ENCODE data around the gene DHX58. TPM values are rescaled to one million over a fixed set of nuclear protein-coding genes. Genes with fewer than 3 reads are reported as not detected.

DHX58 gene
- total and polyA plus RNA-seq, 10 donors: 20.9 to 41.2 (median 25.8) TPM

DNA sequence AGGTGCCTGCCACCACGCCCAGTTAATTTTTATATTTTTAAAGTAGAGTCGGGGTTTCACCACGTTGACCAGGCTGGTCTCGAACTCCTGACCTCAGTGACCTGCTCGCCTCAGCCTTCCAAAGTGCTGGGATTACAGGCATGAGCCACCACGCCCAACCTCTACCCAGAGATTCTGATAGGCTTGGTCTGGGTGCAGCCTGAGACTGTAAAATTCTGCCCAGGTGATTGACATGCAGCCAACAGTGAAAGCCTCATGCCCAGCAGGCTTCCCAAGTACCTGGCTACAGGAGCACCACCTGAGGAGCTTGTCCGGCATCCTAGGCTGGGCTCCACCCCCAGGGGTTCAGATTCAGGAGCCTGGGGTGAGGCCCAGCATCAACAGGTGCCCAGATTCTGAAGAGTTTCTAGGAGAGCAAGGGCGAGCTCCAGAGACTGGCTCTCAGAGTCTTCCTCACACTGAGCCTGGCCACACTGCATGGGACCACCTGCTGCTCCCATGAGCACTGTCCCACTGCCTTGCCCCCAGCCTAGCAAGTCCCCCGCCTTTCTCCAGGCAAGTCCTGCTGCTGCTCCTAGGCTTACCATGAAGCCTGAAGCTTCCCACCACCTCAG is 30.9 kb downstream of the DHX58 start:
- Histone ChIP-seq H3K36me3 (no peaks in the 10 kb centered on the region), H3K4me3 (no peak overlapping the region), H3K9me3 (no peaks in the 10 kb centered on the region), H3K27ac (no peak overlapping the region), H3K4me1 (no peaks in the 10 kb centered on the region), H3K27me3 (replicated peaks in 1 of 7) (peaks cover 0 to 13% (median 0%) of the 10 kb centered on the region in 7 donors)
- TF ChIP-seq POLR2AphosphoS5 (IDR thresholded peaks at IDR 0.05) (no peak), POLR2A (IDR thresholded peaks at IDR 0.05) (no peak)
- TF ChIP-seq, protein P1, sequence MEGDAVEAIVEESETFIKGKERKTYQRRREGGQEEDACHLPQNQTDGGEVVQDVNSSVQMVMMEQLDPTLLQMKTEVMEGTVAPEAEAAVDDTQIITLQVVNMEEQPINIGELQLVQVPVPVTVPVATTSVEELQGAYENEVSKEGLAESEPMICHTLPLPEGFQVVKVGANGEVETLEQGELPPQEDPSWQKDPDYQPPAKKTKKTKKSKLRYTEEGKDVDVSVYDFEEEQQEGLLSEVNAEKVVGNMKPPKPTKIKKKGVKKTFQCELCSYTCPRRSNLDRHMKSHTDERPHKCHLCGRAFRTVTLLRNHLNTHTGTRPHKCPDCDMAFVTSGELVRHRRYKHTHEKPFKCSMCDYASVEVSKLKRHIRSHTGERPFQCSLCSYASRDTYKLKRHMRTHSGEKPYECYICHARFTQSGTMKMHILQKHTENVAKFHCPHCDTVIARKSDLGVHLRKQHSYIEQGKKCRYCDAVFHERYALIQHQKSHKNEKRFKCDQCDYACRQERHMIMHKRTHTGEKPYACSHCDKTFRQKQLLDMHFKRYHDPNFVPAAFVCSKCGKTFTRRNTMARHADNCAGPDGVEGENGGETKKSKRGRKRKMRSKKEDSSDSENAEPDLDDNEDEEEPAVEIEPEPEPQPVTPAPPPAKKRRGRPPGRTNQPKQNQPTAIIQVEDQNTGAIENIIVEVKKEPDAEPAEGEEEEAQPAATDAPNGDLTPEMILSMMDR (IDR thresholded peaks at IDR 0.05 in 8 of 11, conservative IDR thresholded peaks at IDR 0.05 in 3 of 11): no peak
- no peak for DNase-seq
- intact Hi-C loops (cut with DNase I; ENCODE audit: low total_unique reads): no loop called here
- WGBS, 5 donors: 85 to 93% (median 89%) methylated on average over 9 of the region's 9 CpGs

DNA sequence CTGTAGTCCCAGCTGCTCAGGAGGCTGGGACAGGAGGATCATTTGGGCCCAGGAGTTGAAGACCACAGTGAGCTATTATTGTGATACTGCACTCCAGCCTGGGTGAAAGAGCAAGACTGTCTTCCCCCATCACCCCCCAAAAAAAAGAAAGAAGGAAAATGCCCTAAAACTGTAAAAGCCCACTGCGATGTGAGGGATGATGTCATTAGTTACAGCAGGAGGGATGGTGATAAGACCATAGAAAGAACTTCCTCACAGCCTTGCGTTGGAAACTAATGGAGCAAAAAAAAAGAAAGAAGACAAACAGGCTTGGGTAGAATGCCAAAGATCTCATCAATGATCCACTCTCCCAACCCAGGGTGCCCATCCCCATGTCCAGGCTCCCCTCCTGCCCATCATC is 33.0 kb downstream of the DHX58 start:
- intact Hi-C loops (cut with DNase I; ENCODE audit: low total_unique reads): no loop called here
- no peak for DNase-seq
- Histone ChIP-seq H3K4me3 (no peak overlapping the region), H3K27me3 (replicated peaks in 1 of 7) (no peaks in the 10 kb centered on the region), H3K27ac (no peak overlapping the region), H3K36me3 (no peaks in the 10 kb centered on the region), H3K9me3 (no peaks in the 10 kb centered on the region), H3K4me1 (no peaks in the 10 kb centered on the region)
- WGBS, 5 donors: 74 to 83% (median 77%) methylated on average over 2 of the region's 2 CpGs
- TF ChIP-seq, protein P1 (IDR thresholded peaks at IDR 0.05 in 8 of 11, conservative IDR thresholded peaks at IDR 0.05 in 3 of 11): no peak
- no peak for TF ChIP-seq POLR2A (IDR thresholded peaks at IDR 0.05)
- no peak for TF ChIP-seq POLR2AphosphoS5 (IDR thresholded peaks at IDR 0.05)

DNA sequence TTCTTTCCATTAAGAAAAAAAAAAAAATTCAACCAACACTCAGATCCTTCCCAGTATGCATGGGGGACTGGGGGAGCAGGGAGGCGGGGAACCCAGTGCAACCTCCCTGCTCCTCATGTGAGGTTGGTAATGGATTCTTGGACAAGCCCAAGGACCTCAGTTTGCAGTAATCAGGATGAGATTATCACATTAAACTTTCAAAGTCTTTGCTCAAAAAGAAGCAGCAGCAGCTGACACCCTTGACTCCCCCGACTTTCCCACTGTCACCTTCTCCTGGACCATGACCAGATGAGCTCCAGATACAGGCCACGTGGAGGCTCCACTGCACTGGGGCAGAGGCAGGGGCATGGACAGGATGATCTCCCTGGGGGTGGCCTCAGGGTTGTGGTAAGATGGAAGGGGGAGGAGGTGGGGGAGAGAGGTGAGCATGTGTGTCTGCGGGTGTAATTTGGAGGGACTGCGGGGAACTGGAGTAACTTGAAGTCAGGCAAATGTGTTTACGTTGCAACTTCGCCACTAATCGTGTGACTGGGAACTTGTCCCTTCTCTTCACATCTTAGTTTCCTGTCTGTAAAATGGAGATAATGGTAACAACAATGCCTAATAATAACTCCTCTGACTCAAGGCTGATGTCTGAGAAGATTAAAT is 34.0 kb downstream of the DHX58 start:
- WGBS, 5 donors: 53 to 71% (median 59%) methylated on average over 8 of the region's 8 CpGs

DNA sequence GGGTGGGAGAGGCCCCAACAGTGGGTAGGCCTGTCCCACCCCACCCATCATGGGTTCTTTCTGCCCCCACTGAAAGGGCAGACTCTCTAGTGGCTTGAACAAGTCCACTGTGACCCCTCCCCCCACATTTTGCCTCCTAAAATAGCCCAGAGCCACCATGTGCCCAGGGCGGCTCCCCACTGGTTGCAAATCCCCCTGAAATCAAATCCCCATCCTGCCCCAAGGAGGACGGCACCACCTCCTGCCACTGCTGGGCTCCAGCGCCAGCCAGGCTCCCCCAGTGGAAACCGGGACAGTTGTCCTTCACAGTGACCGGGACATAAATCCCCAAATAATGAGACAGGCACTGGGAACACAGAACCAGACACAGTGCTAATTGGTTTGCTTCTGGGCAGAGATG is 34.8 kb downstream of the DHX58 start:
- peaks cover 0 to 13% (median 4%) of the 10 kb centered on the region in 7 donors for H3K27me3 ChIP-seq (replicated peaks in 1 of 7)
- no peak overlapping the region for H3K4me3 ChIP-seq
- DNase-seq: no peak
- H3K36me3 ChIP-seq: no peaks in the 10 kb centered on the region
- no peak overlapping the region for H3K27ac ChIP-seq
- no peaks in the 10 kb centered on the region for H3K9me3 ChIP-seq
- H3K4me1 ChIP-seq: peaks cover 0 to 6% (median 3%) of the 10 kb centered on the region in 6 donors
- TF ChIP-seq POLR2A (IDR thresholded peaks at IDR 0.05) (no peak), POLR2AphosphoS5 (IDR thresholded peaks at IDR 0.05) (no peak)
- TF ChIP-seq, protein P1 (IDR thresholded peaks at IDR 0.05 in 8 of 11, conservative IDR thresholded peaks at IDR 0.05 in 3 of 11): no peak
- intact Hi-C loops (cut with DNase I; ENCODE audit: low total_unique reads): no loop called here
- 93 to 100% (median 98%) methylated on average over 5 of the region's 5 CpGs for WGBS, 5 donors

More for the DNA sequence above, 34.0 kb downstream of the DHX58 start:
- DNase-seq: no peak
- intact Hi-C loops (cut with DNase I; ENCODE audit: low total_unique reads): no loop called here
- TF ChIP-seq POLR2AphosphoS5 (IDR thresholded peaks at IDR 0.05): no peak
- TF ChIP-seq, protein P1 (IDR thresholded peaks at IDR 0.05 in 8 of 11, conservative IDR thresholded peaks at IDR 0.05 in 3 of 11): no peak
- no peak for TF ChIP-seq POLR2A (IDR thresholded peaks at IDR 0.05)
- Histone ChIP-seq H3K27me3 (replicated peaks in 1 of 7) (peaks cover 0 to 5% (median 0%) of the 10 kb centered on the region in 7 donors), H3K4me3 (no peak overlapping the region), H3K9me3 (no peaks in the 10 kb centered on the region), H3K27ac (no peak overlapping the region), H3K36me3 (no peaks in the 10 kb centered on the region), H3K4me1 (no peaks in the 10 kb centered on the region)

All from spleen (tissue), 11 donors.